ENCODE results near the gene SDE2. TPM values are rescaled to one million over a fixed set of nuclear protein-coding genes. Genes with fewer than 3 reads are reported as not detected.

The SDE2 gene
- polyA plus RNA-seq, 1 donor from 2014 or later = 18.6 TPM

GRCh38 chr1:225990705-225991464 lies 8.3 kb downstream of the SDE2 start:
- Histone ChIP-seq H3K79me2 (replicated peaks; ENCODE audit: insufficient read depth, low read length) (peaks cover 19% of the 10 kb centered on the region), H3K9ac (ENCODE audit: low read length) (no peak overlapping the region), H3K4me3 (ENCODE audit: low read length) (no peak overlapping the region), H3K36me3 (ENCODE audit: insufficient read depth, low read length) (no peaks in the 10 kb centered on the region), H3K9me3 (ENCODE audit: low read length) (no peaks in the 10 kb centered on the region), H3K9me2 (ENCODE audit: insufficient read depth, low read length) (no peaks in the 10 kb centered on the region), H3F3A (ENCODE audit: insufficient read depth, low read length, poor library complexity, severe bottlenecking) (no peaks in the 10 kb centered on the region), H4K20me1 (ENCODE audit: insufficient read depth) (no peaks in the 10 kb centered on the region), H3K27me3 (ENCODE audit: insufficient read depth, low read depth, low read length) (no peaks in the 10 kb centered on the region), H2AFZ (ENCODE audit: low read depth, low read length) (no peak overlapping the region), H3K27ac (ENCODE audit: low read length) (no peak overlapping the region), H3K4me2 (ENCODE audit: low read length) (no peak overlapping the region)
- TF ChIP-seq SMC3 (conservative IDR thresholded peaks at IDR 0.05; ENCODE audit: poor library complexity) = no peak
- TF ChIP-seq CTCF (IDR thresholded peaks at IDR 0.05; ENCODE audit: poor library complexity, severe bottlenecking) = no peak
- no peak for TF ChIP-seq MXI1 (conservative IDR thresholded peaks at IDR 0.05; ENCODE audit: poor library complexity, severe bottlenecking)
- no peak for TF ChIP-seq EP300 (conservative IDR thresholded peaks at IDR 0.05; ENCODE audit: poor library complexity, severe bottlenecking)
- no peak for TF ChIP-seq EZH2 (IDR thresholded peaks at IDR 0.05; ENCODE audit: borderline replicate concordance, insufficient read depth, low read length, poor library complexity, severe bottlenecking)
- TF ChIP-seq RAD21 (conservative IDR thresholded peaks at IDR 0.05) = no peak
- no peak for TF ChIP-seq REST (IDR thresholded peaks at IDR 0.05; ENCODE audit: borderline replicate concordance)
- TF ChIP-seq POLR2AphosphoS5 (IDR thresholded peaks at IDR 0.05) = no peak
- no peak for TF ChIP-seq TAF1 (IDR thresholded peaks at IDR 0.05; ENCODE audit: low read depth)

GRCh38 chr1:225987491-225988316 lies 11.4 kb downstream of the SDE2 start:
- no peaks in the 10 kb centered on the region for H3F3A ChIP-seq (ENCODE audit: insufficient read depth, low read length, poor library complexity, severe bottlenecking)
- H3K27me3 ChIP-seq (ENCODE audit: insufficient read depth, low read depth, low read length) = no peaks in the 10 kb centered on the region
- no peaks in the 10 kb centered on the region for H3K9me3 ChIP-seq (ENCODE audit: low read length)
- H3K9ac ChIP-seq (ENCODE audit: low read length) = no peak overlapping the region
- no peak overlapping the region for H3K27ac ChIP-seq (ENCODE audit: low read length)
- peaks cover 4% of the 10 kb centered on the region for H3K79me2 ChIP-seq (replicated peaks; ENCODE audit: insufficient read depth, low read length)
- H3K36me3 ChIP-seq (ENCODE audit: insufficient read depth, low read length) = peaks cover 4% of the 10 kb centered on the region
- TF ChIP-seq RAD21 (conservative IDR thresholded peaks at IDR 0.05) (peak; percentile 74), SMC3 (conservative IDR thresholded peaks at IDR 0.05; ENCODE audit: poor library complexity) (peak; percentile 76), TAF1 (IDR thresholded peaks at IDR 0.05; ENCODE audit: low read depth) (no peak), CTCF (IDR thresholded peaks at IDR 0.05; ENCODE audit: poor library complexity, severe bottlenecking) (peak; percentile 78)
- H3K4me2 ChIP-seq (ENCODE audit: low read length) = no peak overlapping the region
- no peaks in the 10 kb centered on the region for H3K9me2 ChIP-seq (ENCODE audit: insufficient read depth, low read length)
- H2AFZ ChIP-seq (ENCODE audit: low read depth, low read length) = no peak overlapping the region
- H3K4me3 ChIP-seq (ENCODE audit: low read length) = no peak overlapping the region
- no peaks in the 10 kb centered on the region for H4K20me1 ChIP-seq (ENCODE audit: insufficient read depth)
